Fibroblast of lung (primary cell): ENCODE measurements around the gene UBL7. TPM values are rescaled to one million over a fixed set of nuclear protein-coding genes. Genes with fewer than 3 reads are reported as not detected.
A peak's percentile ranks its signal among the peaks of the same experiment; 100 is the strongest.

Experiments used
- DNase-seq, 2 donors: peaks; one replicate each; pipeline versions ENCODE4 v3.0.0 to v3.0.0-alpha.2; 2010; ENCODE audit warnings: low read depth in 2 of 2
- H2AFZ ChIP-seq: 2 replicates; pipeline ENCODE4 v1.5.1; 2012; ENCODE audit warnings: low read length, control low read depth, inconsistent platforms
- H3K27ac ChIP-seq: 2 replicates; pipeline ENCODE4 v1.5.1; 2011; ENCODE audit warnings: low read length, control low read depth; ENCODE audit not compliant: insufficient read depth
- H3K27me3 ChIP-seq: 2 replicates; pipeline ENCODE4 v1.5.1; 2011; ENCODE audit warnings: mild to moderate bottlenecking, low read length; ENCODE audit not compliant: control insufficient read depth, insufficient read depth
- H3K36me3 ChIP-seq: 2 replicates; pipeline ENCODE4 v1.5.1; 2011; ENCODE audit warnings: low read length; ENCODE audit not compliant: control insufficient read depth, insufficient read depth
- H3K4me1 ChIP-seq: 2 replicates; pipeline ENCODE4 v1.5.1; 2011; ENCODE audit warnings: low read length; ENCODE audit not compliant: control insufficient read depth, insufficient read depth; ENCODE audit errors: extremely low read depth
- H3K4me2 ChIP-seq: 2 replicates; pipeline ENCODE4 v1.5.1; 2011; ENCODE audit warnings: low read length, control low read depth; ENCODE audit not compliant: insufficient read depth; ENCODE audit errors: extremely low read depth
- H3K4me3 ChIP-seq, 4 experiments: fragments of 200-600 bp in 1 of 4; sonication (generic) in 1 of 4; replicated peaks in 1 of 4; 2 replicates each; pipeline ENCODE4 v1.5.1; 2011 to 2016; ENCODE audit warnings: low read length in 4 of 4, low read depth in 3 of 4, mild to moderate bottlenecking in 3 of 4, control low read depth in 2 of 4, inconsistent platforms in 1 of 4, mixed read lengths in 1 of 4; ENCODE audit not compliant: insufficient read depth in 1 of 4; ENCODE audit errors: control extremely low read depth in 1 of 4
- H3K79me2 ChIP-seq: 2 replicates; pipeline ENCODE4 v1.5.1; 2012; ENCODE audit warnings: mild to moderate bottlenecking, low read length, inconsistent platforms; ENCODE audit not compliant: control insufficient read depth, insufficient read depth
- H3K9ac ChIP-seq: 2 replicates; pipeline ENCODE4 v1.5.1; 2011; ENCODE audit warnings: mild to moderate bottlenecking, low read length, control low read depth; ENCODE audit not compliant: insufficient read depth
- H3K9me3 ChIP-seq: 2 replicates; pipeline ENCODE4 v1.5.1; 2012; ENCODE audit warnings: low read depth, low read length; ENCODE audit not compliant: control insufficient read depth, insufficient read depth
- H4K20me1 ChIP-seq: 2 replicates; pipeline ENCODE4 v1.5.1; 2011; ENCODE audit warnings: low read length; ENCODE audit not compliant: control insufficient read depth, insufficient read depth; ENCODE audit errors: extremely low read depth
- CTCF ChIP-seq, 2 donors: IDR thresholded peaks in 1 of 2; conservative IDR thresholded peaks in 1 of 2; 1 replicate in 1 of 2; 2 replicates in 1 of 2; pipeline ENCODE4 v1.5.1; 2011 to 2012; ENCODE audit warnings: low read length in 2 of 2, control low read depth in 1 of 2, inconsistent platforms in 1 of 2, low read depth in 1 of 2, mild to moderate bottlenecking in 1 of 2
- EZH2 ChIP-seq: IDR thresholded peaks from 2 replicates; pipeline ENCODE4 v1.5.1; 2012; ENCODE audit warnings: low read length, control low read depth, mild to moderate bottlenecking; ENCODE audit errors: missing control alignments
- polyA plus RNA-seq, 2 donors: library from polyadenylated mRNA; depleted of rRNA in 1 of 2; stranded (reverse) in 1 of 2; unstranded in 1 of 2; fragments of >200 nt; gene quantifications; 2 replicates each; pipeline ENCODE4 v1.2.1, GENCODE V29; 2011 to 2012; ENCODE audit warnings: missing spikeins in 1 of 2
- total RNA-seq: library from RNA; depleted of rRNA; stranded (reverse); fragments of >200 nt; gene quantifications from 2 replicates; pipeline ENCODE4 v1.2.1, GENCODE V29; 2014

Gene UBL7
- total and polyA plus RNA-seq, 2 donors (not counting 1 experiment from before 2014, with no cell fraction given) = 31.9 to 36.8 TPM

GRCh38 chr15:74438206-74438605 is 22.8 kb downstream of the UBL7 start:
- H4K20me1 ChIP-seq = no peaks in the 10 kb centered on the region
- H3K79me2 ChIP-seq = peaks cover 4% of the 10 kb centered on the region
- no peak overlapping the region for H3K27ac ChIP-seq
- H3K4me3 ChIP-seq = no peak overlapping the region
- no peak for DNase-seq
- no peaks in the 10 kb centered on the region for H3K27me3 ChIP-seq
- H3K9me3 ChIP-seq = no peaks in the 10 kb centered on the region
- TF ChIP-seq EZH2 = no peak
- TF ChIP-seq CTCF (conservative IDR thresholded peaks at IDR 0.05 in 1 of 2, IDR thresholded peaks at IDR 0.05 in 1 of 2; ENCODE audit: low read depth in 1 of 2, low read length in 2 of 2) = no peak
- H3K4me2 ChIP-seq = no peak overlapping the region
- H2AFZ ChIP-seq = no peak overlapping the region
- H3K4me1 ChIP-seq = peaks cover 4% of the 10 kb centered on the region
- no peaks in the 10 kb centered on the region for H3K36me3 ChIP-seq
- H3K9ac ChIP-seq = no peak overlapping the region

GRCh38 chr15:74434263-74435136 is 26.5 kb downstream of the UBL7 start:
- DNase-seq = peak in 1 of 2 donors; percentile 35
- Histone ChIP-seq H2AFZ (peak overlapping the region; percentile 82), H3K4me1 (peaks cover 19% of the 10 kb centered on the region), H3K4me2 (peak overlapping the region; percentile 83), H3K4me3 (peak overlapping the region; percentile 36 to 83 (median 47)), H3K9ac (peak overlapping the region; percentile 13), H3K9me3 (no peaks in the 10 kb centered on the region), H3K27ac (peak overlapping the region; percentile 31), H4K20me1 (no peaks in the 10 kb centered on the region), H3K27me3 (no peaks in the 10 kb centered on the region), H3K36me3 (no peaks in the 10 kb centered on the region), H3K79me2 (peaks cover 39% of the 10 kb centered on the region)
- TF ChIP-seq EZH2 (no peak), CTCF (conservative IDR thresholded peaks at IDR 0.05 in 1 of 2, IDR thresholded peaks at IDR 0.05 in 1 of 2; ENCODE audit: low read depth in 1 of 2, low read length in 2 of 2) (no peak)

GRCh38 chr15:74433592-74434262 is 27.2 kb downstream of the UBL7 start, which contains the start of gene SEMA7A:
SEMA7A (minus strand) TSS chr15:74433958; CDS start chr15:74433918, 40 bp downstream.
- Histone ChIP-seq H3K4me3 (peak within 1 kb of the TSS; percentile 51 to 83 (median 76)), H3K4me2 (peak within 1 kb of the TSS; percentile 83), H3K36me3 (no peaks in the 10 kb centered on the region), H3K4me1 (peaks cover 20% of the 10 kb centered on the region), H3K27ac (peak within 1 kb of the TSS; percentile 51), H4K20me1 (no peaks in the 10 kb centered on the region), H3K79me2 (peaks cover 47% of the 10 kb centered on the region), H3K9ac (peak within 1 kb of the TSS; percentile 65), H3K27me3 (no peaks in the 10 kb centered on the region), H2AFZ (peak within 1 kb of the TSS; percentile 82), H3K9me3 (no peaks in the 10 kb centered on the region)
- TF ChIP-seq EZH2 = no peak
- no peak for TF ChIP-seq CTCF (conservative IDR thresholded peaks at IDR 0.05 in 1 of 2, IDR thresholded peaks at IDR 0.05 in 1 of 2; ENCODE audit: low read depth in 1 of 2, low read length in 2 of 2)
- DNase-seq = peak; percentile 71 to 75
